Aorta (tissue), 5 donors: ENCODE measurements around the gene STK26. TPM values are rescaled to one million over a fixed set of nuclear protein-coding genes. Genes with fewer than 3 reads are reported as not detected.

Experiments
- ATAC-seq: fragments of 200-7000 bp; cut with Tn5 transposase; one replicate; pipeline ENCODE4 v1.9.1; 2022; ENCODE audit warnings: moderate library complexity; ENCODE audit not compliant: low FRiP score
- DNase-seq, 2 donors: peaks; one replicate each; pipeline ENCODE4 v3.0.0-alpha.2; 2020
- H3K27ac ChIP-seq, 2 donors: one replicate each; pipeline ENCODE4 v1.5.1; 2013; ENCODE audit warnings: low read length in 2 of 2, mild to moderate bottlenecking in 2 of 2, moderate library complexity in 2 of 2, control low read depth in 1 of 2, inconsistent platforms in 1 of 2, low read depth in 1 of 2
- H3K27me3 ChIP-seq, 2 donors: one replicate each; pipeline ENCODE4 v1.6.1; 2013; ENCODE audit warnings: control low read depth in 1 of 2, low read length in 1 of 2, mild to moderate bottlenecking in 1 of 2, moderate library complexity in 1 of 2; ENCODE audit not compliant: insufficient read depth in 2 of 2, control insufficient read depth in 1 of 2
- H3K36me3 ChIP-seq, 2 donors: one replicate each; pipeline ENCODE4 v1.6.1; 2013; ENCODE audit warnings: control low read depth in 1 of 2, low read length in 1 of 2, mild to moderate bottlenecking in 1 of 2; ENCODE audit not compliant: insufficient read depth in 2 of 2, control insufficient read depth in 1 of 2
- H3K4me1 ChIP-seq, 2 donors: one replicate each; pipeline ENCODE4 v1.6.1; 2013; ENCODE audit warnings: low read length in 2 of 2, control low read depth in 1 of 2, mild to moderate bottlenecking in 1 of 2, moderate library complexity in 1 of 2; ENCODE audit not compliant: insufficient read depth in 2 of 2, control insufficient read depth in 1 of 2
- H3K4me3 ChIP-seq, 2 donors: one replicate each; pipeline ENCODE4 v1.5.1; 2013; ENCODE audit warnings: low read length in 2 of 2, control low read depth in 1 of 2, mild to moderate bottlenecking in 1 of 2
- H3K9me3 ChIP-seq: one replicate; pipeline ENCODE4 v1.6.1; 2013; ENCODE audit warnings: mild to moderate bottlenecking, low read length; ENCODE audit not compliant: control insufficient read depth
- WGBS, 2 donors: extraction: QIAGEN DNeasy Blood & Tissue Kit; methylation state at CpG; one replicate each; pipeline ENCODE4 v1.1.7; 2013; 5-methylcytosine and 5-hydroxymethylcytosine counted together
- intact Hi-C, 2 donors: fragments of 100-400 bp; cut with DNase I; formaldehyde crosslinking; loops; one replicate each; pipeline versions ENCODE4 v1.14.2 to v1.15.0; 2022
- polyA plus RNA-seq, 2 donors: library from polyadenylated mRNA; stranded (reverse); fragments of 200-250 nt; gene quantifications; one replicate each; pipeline ENCODE4 v1.2.3, GENCODE V29; 2013
- total RNA-seq, 2 donors: library from RNA; stranded (reverse); fragmentation: NEBNext Ultra II Directional; extraction: Animal tissue kit (Norgen Biotek cat#: 25700); gene quantifications; one replicate each; pipeline ENCODE4 v1.2.1, GENCODE V29; 2021
- donor health status: healthy with polysubstance abuse.
- donor health status: Bipolar disorder and iron deficiency.
- donor health status: DM: no; HTN: no; CAD: no.
- donor health status: DM: no; HTN: no; CAD: no.
- donor health status: DM: yes; HTN: yes; CAD: no.

The STK26 gene
- total and polyA plus RNA-seq, 4 donors = 1.0 to 10.5 (median 5.9) TPM

DNA sequence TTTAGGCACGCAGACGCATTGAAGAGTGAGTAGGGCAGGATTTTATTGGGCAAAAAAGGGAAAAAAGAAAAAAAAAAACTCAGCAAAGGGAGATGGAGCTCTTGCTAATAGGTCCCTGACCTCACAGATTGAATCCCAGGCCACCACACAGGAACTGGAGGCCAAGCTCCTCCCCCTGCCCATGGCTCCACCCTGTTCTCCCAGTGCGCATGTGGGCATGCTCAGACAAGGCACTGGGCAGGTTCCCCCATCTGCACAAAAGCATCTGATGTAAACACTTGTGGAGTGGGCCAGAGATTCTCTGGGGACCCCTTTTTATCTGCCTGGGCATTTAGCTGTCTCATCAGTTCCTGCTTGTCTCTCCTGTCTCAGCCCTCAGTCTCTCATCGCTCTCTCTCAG, 95.3 kb downstream of the STK26 start:
- Histone ChIP-seq H3K27me3 (no peaks in the 10 kb centered on the region), H3K9me3 (no peaks in the 10 kb centered on the region), H3K4me3 (no peak overlapping the region), H3K36me3 (no peaks in the 10 kb centered on the region), H3K4me1 (peaks cover 0 to 1% of the 10 kb centered on the region in 2 donors), H3K27ac (no peak overlapping the region)
- 89 to 98% methylated on average over 4 of the region's 4 CpGs for WGBS, 2 donors
- intact Hi-C loops = no loop called here
- ATAC-seq (no peak), DNase-seq (no peak)

DNA sequence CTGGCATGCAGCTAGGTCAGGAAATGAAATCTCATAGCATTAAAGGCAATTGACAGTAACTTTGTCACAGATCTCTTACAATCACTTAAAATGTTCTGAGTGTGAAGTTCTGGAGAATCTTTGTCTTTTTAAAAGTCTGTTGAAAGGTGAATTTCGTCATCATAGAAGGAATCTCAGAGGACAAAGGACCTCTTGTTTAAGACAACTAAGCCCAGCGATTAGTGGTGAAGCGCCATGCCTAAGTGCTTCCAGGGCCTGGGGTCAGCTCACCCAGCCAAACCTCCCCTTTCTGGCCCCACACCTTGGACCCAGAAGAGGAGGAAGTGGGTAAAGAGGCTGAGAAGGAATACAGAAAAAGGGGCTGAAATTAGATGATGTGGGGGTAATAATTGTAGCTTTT, 96.2 kb downstream of the STK26 start:
- 70 to 88% methylated on average over 3 of the region's 3 CpGs for WGBS, 2 donors
- Histone ChIP-seq H3K36me3 (no peaks in the 10 kb centered on the region), H3K27ac (no peak overlapping the region), H3K4me1 (peaks cover 0 to 1% of the 10 kb centered on the region in 2 donors), H3K27me3 (no peaks in the 10 kb centered on the region), H3K4me3 (no peak overlapping the region), H3K9me3 (no peaks in the 10 kb centered on the region)
- ATAC-seq (no peak), DNase-seq (no peak)
- intact Hi-C loops = no loop called here

- Histone ChIP-seq H3K4me3 (no peak overlapping the region), H3K4me1 (peaks cover 0 to 1% of the 10 kb centered on the region in 2 donors), H3K9me3 (no peaks in the 10 kb centered on the region), H3K27me3 (no peaks in the 10 kb centered on the region), H3K36me3 (no peaks in the 10 kb centered on the region), H3K27ac (no peak overlapping the region)
- intact Hi-C loops = no loop called here
- WGBS, 2 donors = 58 to 72% methylated on average over 12 of the region's 12 CpGs
- ATAC-seq = no peak
- no peak for DNase-seq
Observed at GRCh38 chrX:132119821-132120515, 96.9 kb downstream of the STK26 start.

DNA sequence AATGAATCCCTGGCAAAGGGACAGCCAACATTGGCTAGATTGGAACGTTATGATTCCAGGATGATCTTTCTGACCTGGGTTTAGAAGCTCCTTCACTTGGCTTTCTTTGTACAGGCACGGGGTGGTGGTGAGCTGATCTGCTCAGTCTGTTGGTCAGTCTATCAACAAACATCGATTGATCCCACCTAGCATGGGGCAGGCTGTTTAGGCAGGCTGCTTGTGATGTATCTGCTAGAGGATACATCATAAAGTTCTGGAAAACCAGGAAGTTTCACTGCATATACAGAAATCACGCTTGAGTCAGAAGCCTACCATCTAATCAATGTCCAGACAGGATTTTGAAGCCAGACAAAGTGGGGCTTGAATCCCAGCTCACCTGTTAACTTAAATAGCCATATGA, 97.8 kb downstream of the STK26 start:
- H3K27ac ChIP-seq = no peak overlapping the region
- H3K4me3 ChIP-seq = no peak overlapping the region
- intact Hi-C loops = no loop called here
- WGBS, 2 donors = 62 to 83% methylated on average over 4 of the region's 4 CpGs
- DNase-seq (no peak), ATAC-seq (no peak)
- H3K9me3 ChIP-seq = no peaks in the 10 kb centered on the region
- peaks cover 0 to 1% of the 10 kb centered on the region in 2 donors for H3K4me1 ChIP-seq
- no peaks in the 10 kb centered on the region for H3K27me3 ChIP-seq
- no peaks in the 10 kb centered on the region for H3K36me3 ChIP-seq

Other genes starting within 250 kb of the STK26 start
- under 1 TPM in 1 of 2 donors, not detected in 1; 0.18 TPM for gene FRMD7, start 104.7 kb downstream of the STK26 start, total RNA-seq
- gene FRMD7, start 104.7 kb downstream of the STK26 start, polyA plus RNA-seq = 1 to 10 TPM in 1 of 2 donors, not detected in 1; 1.0 TPM
- gene RAP2C, start 196.1 kb downstream of the STK26 start, total RNA-seq = 10 to 100 TPM; 22.2 to 24.7 TPM
- 10 to 100 TPM; 11.8 to 12.9 TPM for gene RAP2C, start 196.1 kb downstream of the STK26 start, polyA plus RNA-seq